Measurements from ENCODE around the gene SH3PXD2B.

- TF ChIP-seq, protein P1, sequence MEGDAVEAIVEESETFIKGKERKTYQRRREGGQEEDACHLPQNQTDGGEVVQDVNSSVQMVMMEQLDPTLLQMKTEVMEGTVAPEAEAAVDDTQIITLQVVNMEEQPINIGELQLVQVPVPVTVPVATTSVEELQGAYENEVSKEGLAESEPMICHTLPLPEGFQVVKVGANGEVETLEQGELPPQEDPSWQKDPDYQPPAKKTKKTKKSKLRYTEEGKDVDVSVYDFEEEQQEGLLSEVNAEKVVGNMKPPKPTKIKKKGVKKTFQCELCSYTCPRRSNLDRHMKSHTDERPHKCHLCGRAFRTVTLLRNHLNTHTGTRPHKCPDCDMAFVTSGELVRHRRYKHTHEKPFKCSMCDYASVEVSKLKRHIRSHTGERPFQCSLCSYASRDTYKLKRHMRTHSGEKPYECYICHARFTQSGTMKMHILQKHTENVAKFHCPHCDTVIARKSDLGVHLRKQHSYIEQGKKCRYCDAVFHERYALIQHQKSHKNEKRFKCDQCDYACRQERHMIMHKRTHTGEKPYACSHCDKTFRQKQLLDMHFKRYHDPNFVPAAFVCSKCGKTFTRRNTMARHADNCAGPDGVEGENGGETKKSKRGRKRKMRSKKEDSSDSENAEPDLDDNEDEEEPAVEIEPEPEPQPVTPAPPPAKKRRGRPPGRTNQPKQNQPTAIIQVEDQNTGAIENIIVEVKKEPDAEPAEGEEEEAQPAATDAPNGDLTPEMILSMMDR (IDR thresholded peaks at IDR 0.05; ENCODE audit: low read depth, low read length, poor library complexity, severe bottlenecking): no peak
- no peak for TF ChIP-seq EZH2phosphoT487 (IDR thresholded peaks at IDR 0.05; ENCODE audit: borderline replicate concordance, low read length)
These were observed 173.0 kb downstream of the SH3PXD2B start for GRCh38 chr5:172281346-172281745.
